ENCODE measurements around the gene EYA4.

DNA sequence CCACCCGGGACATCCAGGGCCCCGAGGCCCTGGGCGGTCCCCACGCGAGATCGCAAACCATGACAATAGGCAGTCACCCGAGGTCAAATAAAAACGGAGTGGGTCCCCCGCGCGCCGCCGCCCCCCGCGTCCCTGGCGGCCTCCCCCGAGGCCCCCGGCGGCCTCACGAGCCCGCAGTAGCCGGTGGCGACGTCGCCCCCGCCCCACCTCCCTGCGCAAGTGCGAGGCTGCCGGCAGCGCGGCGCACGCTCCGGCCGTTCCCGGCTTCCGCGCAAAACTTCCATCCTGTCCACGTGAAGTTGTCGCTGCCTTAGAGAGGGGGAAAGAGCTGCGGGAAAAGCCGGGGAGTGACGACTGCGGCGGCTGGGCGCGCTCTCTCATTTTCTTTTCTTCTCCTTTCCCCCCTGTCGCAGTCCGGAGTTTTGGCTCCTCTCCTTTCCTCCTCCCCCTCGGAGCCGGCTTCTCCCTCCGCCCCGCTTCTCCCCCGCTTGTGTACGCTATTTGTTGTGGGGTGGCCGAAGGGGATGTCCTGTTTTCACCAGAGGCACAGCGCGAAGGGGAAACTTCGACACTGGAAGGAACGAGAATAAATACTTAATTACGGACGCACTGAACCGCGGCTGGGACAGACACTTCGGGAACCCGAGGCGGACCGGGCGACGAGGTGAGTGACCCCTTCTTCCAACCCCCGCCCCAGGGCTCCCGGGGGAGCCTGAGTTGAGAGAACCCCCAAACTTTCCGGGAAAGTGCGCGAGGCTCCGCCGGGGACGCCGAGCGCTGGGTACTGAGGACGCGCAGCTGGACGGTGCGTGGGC is at the start of gene EYA4:
- no peak for TF ChIP-seq POLR2A (IDR thresholded peaks at IDR 0.05; ENCODE audit: extremely low read depth, insufficient read length)
- TF ChIP-seq CTCF (IDR thresholded peaks at IDR 0.05; ENCODE audit: low read depth, low read length) = no peak
- TF ChIP-seq, protein P1, sequence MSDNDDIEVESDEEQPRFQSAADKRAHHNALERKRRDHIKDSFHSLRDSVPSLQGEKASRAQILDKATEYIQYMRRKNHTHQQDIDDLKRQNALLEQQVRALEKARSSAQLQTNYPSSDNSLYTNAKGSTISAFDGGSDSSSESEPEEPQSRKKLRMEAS (IDR thresholded peaks at IDR 0.05; ENCODE audit: low read depth, low read length) = no peak
